Tibial artery (tissue), 4 donors: ENCODE data around the gene ASB11.

Source experiments
- DNase-seq, 2 donors: peaks; one replicate each; pipeline ENCODE4 v3.0.0-alpha.2; 2019
- H3K27ac ChIP-seq, 2 donors: fragments of 200-600 bp; sonication (generic) in 1 of 2; 1 replicate in 1 of 2; 2 replicates in 1 of 2; pipeline ENCODE4 v1.5.1; 2018 to 2019; ENCODE audit warnings: mild to moderate bottlenecking in 1 of 2
- H3K27me3 ChIP-seq, 2 donors: fragments of 200-600 bp; sonication (generic) in 1 of 2; one replicate each; pipeline versions ENCODE4 v1.5.1 to v1.6.0; 2016 to 2019
- H3K36me3 ChIP-seq, 3 donors: fragments of 200-600 bp; sonication (generic) in 2 of 3; one replicate each; pipeline ENCODE4 v1.5.1; 2016 to 2019; ENCODE audit warnings: mild to moderate bottlenecking in 2 of 3
- H3K4me1 ChIP-seq, 4 donors: fragments of 200-600 bp; sonication (generic) in 2 of 4; 1 replicate in 3 of 4; 2 replicates in 1 of 4; pipeline ENCODE4 v1.5.1; 2016 to 2019
- H3K4me3 ChIP-seq, 2 donors: fragments of 200-600 bp; sonication (generic) in 1 of 2; 1 replicate in 1 of 2; 2 replicates in 1 of 2; pipeline ENCODE4 v1.5.1; 2018 to 2019; ENCODE audit warnings: mild to moderate bottlenecking in 2 of 2
- H3K9me3 ChIP-seq, 3 donors: fragments of 200-600 bp; sonication (generic) in 1 of 3; one replicate each; pipeline ENCODE4 v1.5.1; 2016 to 2019
- CTCF ChIP-seq, 2 experiments: fragments of 200-600 bp in 1 of 2; fragments of 450-650 bp in 1 of 2; IDR thresholded peaks; one replicate each; pipeline ENCODE4 v1.5.1; 2017 to 2019; ENCODE audit warnings: antibody characterized with exemption in 2 of 2, mild to moderate bottlenecking in 1 of 2, moderate library complexity in 1 of 2
- intact Hi-C: fragments of 100-400 bp; cut with DNase I; formaldehyde crosslinking; loops from one replicate; pipeline ENCODE4 v1.15.0; 2023; ENCODE audit warnings: low total_unique reads

Gene ASB11

DNA sequence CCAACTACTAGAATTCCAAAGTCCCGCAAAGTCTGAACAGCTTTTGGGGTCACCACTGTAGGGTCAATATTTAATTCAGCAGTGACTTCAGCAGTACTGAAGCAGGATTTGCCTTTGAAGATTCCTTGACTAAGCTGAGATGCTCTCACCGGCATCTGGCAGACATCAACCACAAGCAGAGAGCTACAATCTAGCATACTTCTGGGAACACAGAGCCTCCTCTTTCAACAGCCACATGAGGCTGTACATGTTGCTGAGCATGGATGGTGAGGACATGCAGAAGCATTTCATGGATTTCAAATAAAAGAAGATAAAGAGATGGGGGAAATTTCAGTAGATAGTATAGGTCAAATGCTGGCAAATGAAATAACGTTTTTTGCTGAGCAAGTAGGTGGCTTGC lies 6.6 kb upstream of the ASB11 start:
- H3K27me3 ChIP-seq = no peaks in the 10 kb centered on the region
- DNase-seq = no peak
- H3K4me3 ChIP-seq = no peak overlapping the region
- no peak for TF ChIP-seq CTCF (IDR thresholded peaks at IDR 0.05)
- H3K36me3 ChIP-seq = peaks cover 0 to 27% (median 7%) of the 10 kb centered on the region in 3 donors
- no peaks in the 10 kb centered on the region for H3K4me1 ChIP-seq
- intact Hi-C loops = no loop called here
- H3K27ac ChIP-seq = no peak overlapping the region
- no peaks in the 10 kb centered on the region for H3K9me3 ChIP-seq

DNA sequence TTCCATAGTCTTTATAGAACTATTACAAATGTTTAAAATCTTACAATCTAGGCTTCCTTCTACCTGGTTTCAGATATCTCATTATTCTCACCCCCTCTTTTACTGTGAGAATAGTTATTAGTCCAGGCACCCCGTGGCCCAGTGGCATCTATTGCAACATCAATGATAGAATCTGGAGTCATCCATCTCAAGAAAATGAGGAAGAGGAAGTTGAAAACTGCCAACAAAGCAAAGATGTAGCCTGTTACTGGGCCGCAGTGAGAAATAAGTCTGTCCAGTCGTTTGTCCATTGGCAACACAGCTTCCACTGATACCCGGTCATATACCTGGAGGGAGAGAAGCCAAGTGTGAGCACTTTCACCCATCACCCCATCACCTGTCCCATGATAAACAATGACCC lies 6.0 kb upstream of the ASB11 start:
- peak in 1 of 2 donors; percentile 28 for DNase-seq
- no peak overlapping the region for H3K27ac ChIP-seq
- intact Hi-C loops = no loop called here

DNA sequence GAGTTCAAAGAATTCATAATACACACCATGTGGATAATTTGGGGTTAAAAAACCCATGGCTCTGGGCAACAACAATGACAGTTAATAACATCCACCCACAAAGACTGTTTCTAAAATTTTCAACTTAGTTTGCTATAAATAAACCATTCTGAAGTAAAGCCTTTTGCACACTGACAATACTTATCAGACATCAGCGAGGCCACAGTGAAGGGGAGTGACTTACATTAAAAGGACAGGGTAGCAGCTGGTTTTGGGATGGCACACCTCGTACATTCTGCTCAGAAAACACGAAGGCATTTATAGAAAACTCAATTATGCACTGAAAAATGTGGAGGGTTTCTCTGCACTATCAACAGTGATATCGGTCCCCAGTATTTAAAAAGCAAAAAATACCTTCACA lies 4.9 kb upstream of the ASB11 start:
- H3K27ac ChIP-seq = no peak overlapping the region
- H3K9me3 ChIP-seq = no peaks in the 10 kb centered on the region
- H3K4me3 ChIP-seq = no peak overlapping the region
- H3K36me3 ChIP-seq = peaks cover 0 to 27% (median 7%) of the 10 kb centered on the region in 3 donors
- no peaks in the 10 kb centered on the region for H3K4me1 ChIP-seq
- intact Hi-C loops = no loop called here
- no peak for TF ChIP-seq CTCF (IDR thresholded peaks at IDR 0.05)
- DNase-seq = no peak
- no peaks in the 10 kb centered on the region for H3K27me3 ChIP-seq

More for the DNA sequence above, 6.0 kb upstream of the ASB11 start:
- H3K4me3 ChIP-seq = no peak overlapping the region
- TF ChIP-seq CTCF (IDR thresholded peaks at IDR 0.05) = no peak
- peaks cover 0 to 27% (median 7%) of the 10 kb centered on the region in 3 donors for H3K36me3 ChIP-seq
- no peaks in the 10 kb centered on the region for H3K4me1 ChIP-seq
- no peaks in the 10 kb centered on the region for H3K9me3 ChIP-seq
- no peaks in the 10 kb centered on the region for H3K27me3 ChIP-seq

- intact Hi-C loops = no loop called here
- no peak for DNase-seq
- H3K36me3 ChIP-seq = peaks cover 0 to 23% (median 0%) of the 10 kb centered on the region in 3 donors
- H3K9me3 ChIP-seq = no peaks in the 10 kb centered on the region
- no peaks in the 10 kb centered on the region for H3K4me1 ChIP-seq
- no peak overlapping the region for H3K4me3 ChIP-seq
- no peaks in the 10 kb centered on the region for H3K27me3 ChIP-seq
- H3K27ac ChIP-seq = no peak overlapping the region
- TF ChIP-seq CTCF (IDR thresholded peaks at IDR 0.05) = no peak
Observed at GRCh38 chrX:15319075-15319474, 3.6 kb upstream of the ASB11 start.

DNA sequence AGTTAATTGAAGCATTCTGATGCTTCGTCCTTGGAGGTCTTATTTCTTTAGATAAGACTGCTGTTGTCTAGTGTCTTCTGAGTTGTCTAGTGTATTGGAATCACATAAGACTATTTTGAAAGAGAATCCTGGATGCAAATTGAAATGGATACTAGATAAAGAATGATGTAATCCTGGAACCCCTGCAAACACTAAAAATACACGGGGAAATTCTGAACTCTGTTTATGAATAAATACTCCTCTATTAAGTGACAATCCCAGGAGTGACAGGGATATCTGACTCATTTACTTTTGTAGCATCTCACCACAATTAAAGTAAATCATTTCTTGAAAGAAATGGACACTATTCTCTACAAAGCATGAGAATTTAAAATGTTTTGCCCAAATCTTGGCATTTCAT lies 968 bp downstream of the ASB11 start:
- intact Hi-C loops = no loop called here
- Histone ChIP-seq H3K36me3 (no peaks in the 10 kb centered on the region), H3K4me3 (no peak overlapping the region), H3K27ac (no peak overlapping the region), H3K4me1 (peaks cover 0 to 5% (median 0%) of the 10 kb centered on the region in 4 donors), H3K27me3 (no peaks in the 10 kb centered on the region), H3K9me3 (no peaks in the 10 kb centered on the region)
- TF ChIP-seq CTCF (IDR thresholded peaks at IDR 0.05) = no peak
- DNase-seq = no peak

DNA sequence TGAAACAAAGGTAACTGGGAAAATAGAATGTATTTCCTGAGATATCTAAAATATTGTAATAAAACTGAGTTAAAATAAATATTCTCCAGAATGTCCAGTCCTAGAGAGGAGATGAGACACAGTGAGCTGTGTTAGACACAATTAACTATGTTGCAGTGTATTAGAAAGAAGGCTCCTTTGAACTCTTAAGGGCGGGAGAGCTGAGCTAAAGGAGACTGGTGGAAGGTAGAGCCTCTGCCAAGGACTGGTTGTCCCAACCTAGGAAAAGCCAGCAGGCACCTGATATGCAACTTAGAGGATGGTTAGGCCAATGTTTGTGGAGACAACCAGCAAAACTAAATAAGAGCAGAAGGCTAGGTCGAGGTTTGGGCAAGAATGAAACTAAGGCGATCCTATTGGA lies 4.3 kb downstream of the ASB11 start:
- H3K4me1 ChIP-seq = peaks cover 0 to 5% (median 0%) of the 10 kb centered on the region in 4 donors
- no peak overlapping the region for H3K4me3 ChIP-seq
- H3K27me3 ChIP-seq = no peaks in the 10 kb centered on the region
- H3K27ac ChIP-seq = no peak overlapping the region
- no peak for TF ChIP-seq CTCF (IDR thresholded peaks at IDR 0.05)
- intact Hi-C loops = no loop called here
- no peaks in the 10 kb centered on the region for H3K36me3 ChIP-seq
- DNase-seq = no peak
- H3K9me3 ChIP-seq = no peaks in the 10 kb centered on the region
